NCI-H226 (cell line): ENCODE results near the gene ARMS2.

Experiments used
- DNase-seq: peaks from one replicate; pipeline ENCODE4 v3.0.0-alpha.2; 2015

Gene ARMS2

DNA sequence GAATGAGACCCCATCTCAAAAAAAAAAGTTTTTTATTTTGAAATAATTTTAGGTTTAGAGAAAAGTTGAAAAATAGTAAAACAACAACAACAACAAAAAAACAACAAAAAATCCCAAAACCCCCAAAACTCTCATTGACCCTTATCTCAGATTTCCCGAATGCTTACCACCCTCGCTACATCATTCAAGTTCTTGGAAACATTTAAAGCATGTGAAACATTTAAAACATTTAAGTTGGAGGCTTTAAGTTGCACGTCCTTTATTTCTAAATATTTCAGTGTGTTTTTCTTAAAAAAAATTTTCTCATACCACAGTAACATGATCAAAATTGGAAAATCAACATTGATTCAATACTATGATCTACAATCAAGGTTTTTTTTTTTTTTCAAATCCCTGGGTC is 382 bp upstream of the ARMS2 start:
- no peak for DNase-seq

DNA sequence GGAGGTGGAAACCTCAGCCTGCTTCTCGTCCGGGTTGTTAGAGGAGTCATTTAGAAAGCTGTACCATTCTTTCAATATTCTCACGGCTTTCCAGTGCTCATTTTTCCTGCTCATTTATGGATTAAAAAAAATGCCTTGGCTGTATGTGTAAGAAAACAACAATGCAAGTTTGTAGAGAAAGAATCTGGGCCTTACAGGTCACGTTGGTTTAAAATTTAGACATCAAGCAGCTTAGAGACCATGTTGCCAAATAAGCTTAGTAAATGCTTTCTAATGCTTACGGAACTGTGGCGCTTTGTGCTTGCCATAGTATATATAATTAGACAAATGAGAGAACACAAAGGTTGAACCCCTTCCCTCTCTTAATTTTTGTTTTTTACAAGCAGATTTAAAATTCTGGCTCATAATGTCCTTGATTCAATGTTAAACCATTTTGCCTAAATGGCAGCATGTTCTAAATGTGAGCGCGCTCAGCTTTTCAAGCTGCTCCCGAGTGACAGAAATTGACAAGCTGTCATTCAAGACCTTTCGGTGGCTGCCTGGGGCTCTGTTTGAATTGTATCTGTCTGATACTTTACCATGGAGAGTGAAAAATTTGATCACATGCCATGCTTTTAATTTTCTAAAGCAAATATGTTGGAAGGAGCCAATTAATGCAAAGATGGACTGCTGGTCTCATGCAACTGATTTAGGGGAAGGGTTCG is 1.1 kb downstream of the ARMS2 start:
- DNase-seq = no peak

DNA sequence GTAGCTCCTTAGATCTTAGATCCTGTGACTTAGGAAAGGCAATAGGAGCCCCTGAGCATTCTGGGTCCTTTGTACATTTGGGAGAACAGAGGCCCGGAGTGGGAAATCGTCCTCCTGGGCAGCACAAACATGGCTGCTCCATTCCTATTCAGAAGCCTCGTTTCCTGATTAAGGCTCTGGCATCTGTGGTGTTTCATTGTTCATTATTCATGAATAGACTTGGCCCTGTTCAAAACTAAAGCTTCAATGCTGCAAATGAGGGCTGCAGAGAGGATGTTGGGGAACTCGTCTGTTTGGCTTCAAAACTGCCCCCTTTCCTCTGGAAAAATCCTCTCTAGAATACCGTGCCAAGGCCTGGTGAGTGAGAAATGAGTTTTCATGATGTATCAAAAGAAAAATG is 3.5 kb downstream of the ARMS2 start:
- no peak for DNase-seq

GRCh38 chr10:122458693-122459092 is 4.2 kb downstream of the ARMS2 start:
- no peak for DNase-seq

DNA sequence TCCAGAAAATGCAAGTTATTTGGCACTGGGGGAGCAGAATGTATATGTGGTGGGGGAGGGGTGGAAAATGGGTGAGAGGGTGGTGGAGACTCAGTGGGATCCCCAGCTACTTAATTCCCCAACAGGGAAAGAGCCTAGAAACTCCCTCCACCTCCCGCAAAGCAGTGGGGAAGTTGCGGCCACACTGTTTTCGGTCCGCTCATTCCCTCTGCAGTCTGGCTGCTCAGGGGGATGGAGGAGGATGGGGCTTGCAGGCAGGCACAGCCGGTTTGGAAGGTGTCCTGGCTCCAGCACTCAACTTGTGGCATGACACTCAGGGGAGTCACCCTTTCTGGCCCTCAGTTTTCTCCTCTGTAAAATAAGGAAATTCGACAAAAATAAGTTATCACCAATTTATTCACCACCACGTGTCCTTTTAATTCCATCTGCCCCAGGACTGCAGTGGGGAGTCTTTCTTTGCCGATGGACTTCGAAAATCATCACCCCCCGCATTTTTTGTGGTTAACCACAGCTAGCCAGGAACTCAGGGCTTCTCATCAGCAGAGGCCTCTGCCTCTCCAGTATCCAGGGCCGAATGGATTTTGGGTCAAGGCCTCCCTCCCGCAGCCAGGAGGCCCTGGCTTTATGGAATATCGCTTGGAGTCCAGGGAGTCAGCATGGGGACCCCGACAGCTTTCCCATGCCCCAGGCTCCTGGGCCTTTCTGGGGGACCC is 5.3 kb downstream of the ARMS2 start:
- DNase-seq = peak; percentile 62

DNA sequence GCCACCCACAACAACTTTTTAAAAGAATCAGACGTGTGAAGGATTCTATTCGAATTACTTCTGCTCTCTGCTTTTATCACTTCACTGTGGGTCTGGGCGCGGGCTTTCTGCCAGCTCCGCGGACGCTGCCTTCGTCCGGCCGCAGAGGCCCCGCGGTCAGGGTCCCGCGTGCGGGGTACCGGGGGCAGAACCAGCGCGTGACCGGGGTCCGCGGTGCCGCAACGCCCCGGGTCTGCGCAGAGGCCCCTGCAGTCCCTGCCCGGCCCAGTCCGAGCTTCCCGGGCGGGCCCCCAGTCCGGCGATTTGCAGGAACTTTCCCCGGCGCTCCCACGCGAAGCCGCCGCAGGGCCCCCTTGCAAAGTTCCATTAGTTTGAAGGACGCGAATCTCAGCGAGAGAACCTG is 6.4 kb downstream of the ARMS2 start:
- no peak for DNase-seq

DNA sequence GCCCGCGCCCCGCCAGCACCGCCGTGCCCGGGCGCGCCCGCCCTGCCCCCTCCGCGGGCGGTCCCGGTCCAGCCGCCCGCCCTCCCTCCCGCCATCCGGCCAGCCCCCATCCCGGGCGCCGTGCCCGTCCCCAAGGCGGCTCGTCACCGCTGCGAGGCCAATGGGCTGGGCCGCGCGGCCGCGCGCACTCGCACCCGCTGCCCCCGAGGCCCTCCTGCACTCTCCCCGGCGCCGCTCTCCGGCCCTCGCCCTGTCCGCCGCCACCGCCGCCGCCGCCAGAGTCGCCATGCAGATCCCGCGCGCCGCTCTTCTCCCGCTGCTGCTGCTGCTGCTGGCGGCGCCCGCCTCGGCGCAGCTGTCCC is 6.9 kb downstream of the ARMS2 start, which contains the start of gene HTRA1:
Gene HTRA1, plus strand, starts transcription at position 187 of the 362 bp plus-strand sequence. Its CDS starts 100 bp downstream, at position 287.
- DNase-seq = no peak

GRCh38 chr10:122461729-122462532 is 7.5 kb downstream of the ARMS2 start:
- DNase-seq = no peak

- DNase-seq = no peak
Measured at GRCh38 chr10:122462533-122463465, 8.3 kb downstream of the ARMS2 start.

DNA sequence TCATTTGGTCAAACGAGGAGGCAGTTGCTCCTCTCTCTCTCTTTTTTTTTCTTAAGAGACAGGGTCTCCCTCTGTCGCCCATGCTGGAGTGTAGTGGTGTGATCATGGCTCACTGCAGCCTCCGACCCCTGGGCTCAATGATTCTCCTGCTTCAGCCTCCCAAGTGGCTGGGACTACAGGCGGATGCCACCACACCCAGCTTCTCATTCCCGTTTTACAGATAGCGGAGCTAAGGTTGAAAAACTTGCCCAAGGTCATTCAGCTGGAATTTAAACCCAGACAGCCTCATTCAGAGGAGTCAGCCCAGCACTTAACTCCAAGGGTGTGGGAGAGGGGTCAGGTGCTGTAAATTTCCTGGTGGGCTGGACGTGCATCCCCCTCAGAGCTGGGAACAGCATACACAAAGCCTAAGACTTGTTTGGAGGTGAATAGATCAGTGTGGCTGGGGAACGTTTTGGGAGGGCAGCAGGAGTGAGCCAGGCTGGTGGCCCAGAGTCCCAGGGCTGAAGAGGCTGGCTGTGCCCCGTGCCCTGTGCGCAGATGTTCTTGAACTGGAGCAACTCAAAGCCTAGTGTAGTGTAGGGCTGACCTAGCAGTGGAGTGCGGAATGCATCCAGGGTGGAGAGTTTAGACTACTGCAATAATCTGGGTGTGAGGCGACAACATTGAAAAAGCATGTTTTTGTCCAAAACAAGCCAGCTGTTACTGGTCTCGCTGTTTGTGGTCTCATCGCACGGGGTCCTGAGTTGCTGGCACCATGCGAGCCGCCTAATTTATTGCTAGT is 9.2 kb downstream of the ARMS2 start:
- DNase-seq = no peak

- no peak for DNase-seq
Measured at GRCh38 chr10:122464250-122464510, 9.7 kb downstream of the ARMS2 start.

DNA sequence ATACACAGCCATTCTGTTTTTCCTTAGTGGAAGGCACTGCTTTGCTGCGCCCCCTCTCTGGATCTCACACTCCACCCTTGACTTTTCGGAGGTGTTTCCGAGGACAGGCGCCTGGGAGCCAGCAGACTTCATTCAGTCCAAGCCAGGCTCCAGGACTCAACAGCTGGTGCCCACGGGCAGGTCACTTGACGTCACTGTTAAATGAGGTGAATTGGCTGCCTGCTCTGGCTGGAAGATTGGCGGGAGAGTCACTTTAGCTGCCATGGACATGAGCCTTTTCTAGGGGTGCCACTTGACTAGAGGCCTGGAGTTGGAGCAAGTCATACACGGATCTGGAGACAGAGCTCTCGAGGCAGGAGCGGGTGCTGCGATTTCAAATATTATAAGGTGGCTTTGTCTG is 10.1 kb downstream of the ARMS2 start:
- no peak for DNase-seq

DNA sequence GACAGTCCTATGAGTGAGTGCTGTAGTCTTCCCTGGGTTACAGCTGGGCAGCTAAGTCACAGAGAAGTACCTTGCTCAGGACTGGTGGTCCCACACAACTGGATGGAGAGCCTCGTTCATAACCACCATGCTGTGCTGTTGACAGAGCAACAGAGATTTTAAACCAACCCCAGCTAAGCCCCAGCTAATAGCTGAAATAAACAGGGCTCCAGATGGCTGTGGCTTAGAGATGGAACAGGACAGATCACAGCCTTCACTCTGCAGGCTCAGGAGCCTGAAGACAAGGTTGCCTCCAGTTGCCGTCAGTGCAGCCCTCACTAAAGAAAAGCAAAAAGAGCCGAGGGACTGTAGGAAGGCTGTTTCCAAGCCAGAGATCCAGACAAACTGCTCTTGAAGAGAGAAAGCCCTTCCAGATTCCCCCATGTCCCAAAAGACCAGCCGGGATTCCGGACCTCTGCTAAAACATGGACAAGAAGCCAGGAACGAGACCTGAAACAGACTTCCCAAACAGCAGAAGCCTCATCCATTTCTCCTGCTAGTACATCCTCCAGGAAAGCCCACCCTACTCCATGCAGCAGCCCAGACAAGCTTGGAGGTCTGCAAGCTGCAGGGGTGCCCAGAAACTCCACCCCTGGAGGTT is 11.1 kb downstream of the ARMS2 start:
- no peak for DNase-seq

DNA sequence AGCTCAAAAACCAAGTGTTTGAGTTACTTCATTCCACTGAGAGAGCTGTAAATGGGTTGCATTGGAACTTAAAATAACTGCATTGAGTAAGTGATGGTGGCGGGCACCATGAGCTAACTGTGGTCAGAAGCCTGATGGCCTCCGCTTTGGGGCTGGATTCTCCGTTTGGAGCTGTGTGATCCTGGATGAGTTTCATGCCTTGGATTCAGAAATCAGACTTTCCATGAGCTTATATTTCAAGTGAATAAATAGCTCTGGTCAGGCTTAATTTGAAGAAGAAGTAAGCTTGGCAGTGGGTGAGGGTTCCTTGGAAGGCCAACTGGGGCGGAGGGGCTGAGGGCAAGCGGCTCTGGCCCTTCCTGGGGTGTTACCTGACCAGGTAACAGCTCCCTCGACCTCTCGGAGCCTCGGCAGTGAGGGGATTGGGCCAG is 12.5 kb downstream of the ARMS2 start:
- DNase-seq = no peak

GRCh38 chr10:122467701-122468100 is 13.2 kb downstream of the ARMS2 start:
- DNase-seq = no peak

DNA sequence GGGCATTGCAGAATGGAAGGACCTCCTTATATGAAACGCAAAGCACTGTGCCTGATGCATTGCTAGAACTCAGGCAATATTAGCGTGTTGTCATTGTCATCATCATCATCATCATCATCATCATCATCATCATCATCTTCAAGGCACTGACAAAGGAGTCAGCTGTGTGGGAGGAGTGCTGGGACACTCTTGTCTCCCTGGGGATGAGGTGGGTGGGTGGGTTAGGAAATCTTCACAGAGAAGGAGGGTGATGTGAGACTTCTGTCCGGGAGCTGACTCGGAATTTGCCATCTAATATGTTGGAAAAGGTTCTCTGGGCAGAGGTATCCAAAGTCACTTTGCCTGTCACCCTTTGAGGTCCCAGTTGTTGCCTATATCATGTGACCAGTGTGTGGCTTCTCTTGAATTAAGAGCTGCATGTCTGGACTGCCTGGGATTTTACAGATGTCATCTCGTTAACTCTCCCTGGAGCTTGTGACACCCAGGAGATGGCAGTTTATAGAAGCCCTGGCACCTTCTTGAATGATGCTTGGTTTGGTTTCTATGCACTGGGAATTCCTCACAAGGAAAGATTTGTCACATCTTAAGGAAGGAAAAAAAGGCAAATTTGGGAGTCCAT is 14.0 kb downstream of the ARMS2 start:
- no peak for DNase-seq

DNA sequence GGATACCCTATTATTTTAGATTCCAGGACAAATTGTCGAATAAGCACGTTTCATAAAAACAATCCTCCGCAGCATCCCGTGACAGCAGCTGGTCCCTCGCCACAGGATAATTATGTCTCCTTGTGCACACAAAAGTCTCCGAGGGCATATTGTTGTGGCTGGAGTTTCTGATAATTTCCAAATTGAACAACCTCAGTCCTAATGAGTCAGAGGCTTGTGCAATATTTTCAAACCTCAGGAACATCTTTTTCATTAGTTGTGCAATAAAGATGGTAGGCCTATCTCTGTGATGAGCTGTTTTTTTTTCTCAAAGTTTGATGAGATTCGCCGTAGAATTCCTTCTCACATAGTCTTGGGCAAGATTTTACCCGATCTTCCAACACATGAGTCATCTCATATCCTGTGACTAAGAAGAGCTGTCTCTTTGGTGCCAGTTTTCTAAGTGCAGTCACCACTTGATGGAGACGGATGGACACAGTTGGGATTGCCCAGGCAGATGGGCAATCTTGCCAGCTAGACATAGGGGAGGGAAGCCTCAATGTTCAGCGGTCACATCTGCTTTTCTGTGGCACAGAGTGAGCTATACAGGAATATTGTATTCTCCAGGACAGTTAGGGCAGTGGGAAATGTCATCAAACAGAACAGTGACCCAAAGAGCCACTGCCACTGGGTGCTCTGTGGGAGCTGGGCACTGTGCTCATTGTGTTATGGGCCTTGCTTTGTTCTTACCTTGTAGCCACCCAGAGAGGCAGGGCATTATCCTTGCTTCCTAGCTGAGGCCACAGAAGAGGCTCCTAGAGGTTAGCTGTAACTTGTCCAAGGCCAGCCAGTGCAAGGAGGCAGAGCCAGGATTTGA is 14.7 kb downstream of the ARMS2 start:
- peak; percentile 83 for DNase-seq

DNA sequence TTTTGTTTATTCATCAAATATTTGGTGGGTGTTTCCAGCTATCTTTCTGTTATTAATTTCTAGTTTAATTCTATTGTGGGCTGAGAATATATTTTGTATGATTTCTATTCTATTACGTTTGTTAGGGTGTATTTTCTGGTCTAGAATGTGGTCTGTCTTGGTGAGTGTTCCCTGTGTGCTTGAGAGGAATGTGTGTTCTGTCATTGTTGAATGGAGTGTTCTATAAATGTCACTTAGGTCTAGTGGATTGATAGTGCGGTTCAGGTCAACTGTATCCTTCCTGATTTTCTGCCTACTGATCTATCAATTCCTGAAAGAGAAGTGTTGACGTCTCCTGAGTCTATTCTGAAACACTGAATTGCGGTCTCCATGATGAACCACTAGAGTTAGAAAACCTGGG is 15.4 kb downstream of the ARMS2 start:
- no peak for DNase-seq

GRCh38 chr10:122471531-122472177 is 17.2 kb downstream of the ARMS2 start:
- DNase-seq = no peak

GRCh38 chr10:122473116-122473515 is 18.7 kb downstream of the ARMS2 start:
- no peak for DNase-seq
